T-helper 2 cell (primary cell): ENCODE data around the gene PSPC1.
"Not testable (repeated sequence)": the region's sequence is repeated elsewhere in the genome, so short reads cannot be mapped to it uniquely, and the experiment has no call there.

Source experiments
- DNase-seq, 5 experiments: peaks; one replicate each; pipeline versions ENCODE4 v3.0.0 to v3.0.0-alpha.2; 2012 to 2022

PSPC1 gene

GRCh38 chr13:19763618-19764017 is 19.1 kb downstream of the PSPC1 start:
- DNase-seq, result no peak

GRCh38 chr13:19759669-19760068 is 23.1 kb downstream of the PSPC1 start:
- no peak for DNase-seq

- DNase-seq, result no peak
These were observed 40.1 kb downstream of the PSPC1 start for GRCh38 chr13:19742643-19743042.

GRCh38 chr13:19737844-19738557 is 44.7 kb downstream of the PSPC1 start:
- DNase-seq, result no peak

GRCh38 chr13:19726611-19727010 is 56.1 kb downstream of the PSPC1 start:
- no peak for DNase-seq

- no peak for DNase-seq
These were observed 57.4 kb downstream of the PSPC1 start for GRCh38 chr13:19725320-19725719.

GRCh38 chr13:19720039-19720438 is 62.7 kb downstream of the PSPC1 start:
- no peak for DNase-seq

GRCh38 chr13:19713186-19713965 is 69.4 kb downstream of the PSPC1 start:
- peak in 1 of 5 experiments; percentile 63 for DNase-seq

GRCh38 chr13:19709782-19710181 is 73.0 kb downstream of the PSPC1 start:
- not testable (repeated sequence) for DNase-seq

- not testable (repeated sequence) for DNase-seq
These were observed 73.7 kb downstream of the PSPC1 start for GRCh38 chr13:19709039-19709438.

GRCh38 chr13:19704256-19704655 is 78.5 kb downstream of the PSPC1 start:
- DNase-seq, result not testable (repeated sequence)

- not testable (repeated sequence) for DNase-seq
These were observed 81.1 kb downstream of the PSPC1 start for GRCh38 chr13:19701619-19702018.

- DNase-seq, result not testable (repeated sequence)
These were observed 81.8 kb downstream of the PSPC1 start for GRCh38 chr13:19700963-19701362.

- no peak for DNase-seq
These were observed 86.9 kb downstream of the PSPC1 start for GRCh38 chr13:19695829-19696228.

- DNase-seq, result no peak
These were observed 87.3 kb downstream of the PSPC1 start for GRCh38 chr13:19695428-19695827.

GRCh38 chr13:19691447-19691846 is 91.3 kb downstream of the PSPC1 start:
- not testable (repeated sequence) for DNase-seq

GRCh38 chr13:19685437-19685836 is 97.3 kb downstream of the PSPC1 start:
- no peak for DNase-seq

GRCh38 chr13:19685034-19685433 is 97.7 kb downstream of the PSPC1 start:
- no peak for DNase-seq

GRCh38 chr13:19681517-19681916 is 101.2 kb downstream of the PSPC1 start:
- DNase-seq, result peak in 1 of 5 experiments; percentile 54

GRCh38 chr13:19680751-19681150 is 102.0 kb downstream of the PSPC1 start:
- DNase-seq, result no peak

- DNase-seq, result no peak
These were observed 106.6 kb downstream of the PSPC1 start for GRCh38 chr13:19676168-19676567.

- no peak for DNase-seq
These were observed 107.8 kb downstream of the PSPC1 start for GRCh38 chr13:19674898-19675297.

- no peak for DNase-seq
These were observed 109.0 kb downstream of the PSPC1 start for GRCh38 chr13:19673473-19674430.
